ENCODE data around the gene PPT1.

PPT1 gene

GRCh38 chr1:40130892-40131291, 33.8 kb upstream of the PPT1 start:
- H2BK12ac ChIP-seq (ENCODE audit: low read length in 2 of 2) = no peak overlapping the region
- no peak overlapping the region for H2AK5ac ChIP-seq (ENCODE audit: low read length, severe bottlenecking)
- no peak overlapping the region for H3K18ac ChIP-seq (ENCODE audit: low read depth in 1 of 2, low read length in 2 of 2)
- H4K91ac ChIP-seq (ENCODE audit: low read length) = no peak overlapping the region
- H3K27me3 ChIP-seq (ENCODE audit: control insufficient read depth in 1 of 2, insufficient read depth in 1 of 2, low read length in 2 of 2) = peaks cover 0 to 17% of the 10 kb centered on the region in 2 experiments
- no peak overlapping the region for H2AFZ ChIP-seq (ENCODE audit: low read depth, low read length)
- no peaks in the 10 kb centered on the region for H3K4me1 ChIP-seq (ENCODE audit: control insufficient read depth, insufficient read depth, low read depth, low read length)
- no peak overlapping the region for H2BK15ac ChIP-seq (ENCODE audit: low read depth, poor library complexity, severe bottlenecking)
- H3K36me3 ChIP-seq (ENCODE audit: control insufficient read depth in 1 of 2, insufficient read depth in 2 of 2, low read depth in 1 of 2, low read length in 2 of 2) = no peaks in the 10 kb centered on the region
- H3K4me3 ChIP-seq (ENCODE audit: insufficient read depth in 1 of 2, low read depth in 1 of 2, low read length in 2 of 2) = no peak overlapping the region
- no peak overlapping the region for H2BK120ac ChIP-seq (ENCODE audit: low read depth, low read length)
- H3K79me1 ChIP-seq (replicated peaks; ENCODE audit: low read length, poor library complexity, severe bottlenecking) = no peaks in the 10 kb centered on the region
- H3K9me3 ChIP-seq (ENCODE audit: control insufficient read depth, low read length) = peaks cover 8% of the 10 kb centered on the region
- H3K14ac ChIP-seq (ENCODE audit: low read length in 2 of 2) = no peak overlapping the region
- no peak overlapping the region for H3K9ac ChIP-seq (ENCODE audit: low read length)
- no peak for DNase-seq
- H3K23ac ChIP-seq (ENCODE audit: low read length in 2 of 2) = no peak overlapping the region
- H3K27ac ChIP-seq (ENCODE audit: low read length, poor library complexity, severe bottlenecking) = no peak overlapping the region
- no peak overlapping the region for H3K4ac ChIP-seq (ENCODE audit: low read depth in 1 of 2, low read length in 2 of 2)
- WGBS = 56% methylated on average over 2 of the region's 2 CpGs
- no peak overlapping the region for H4K8ac ChIP-seq (ENCODE audit: low read length)
- no peak overlapping the region for H2BK5ac ChIP-seq (ENCODE audit: low read depth, low read length, poor library complexity, severe bottlenecking)
- H3K4me2 ChIP-seq (ENCODE audit: low read length, poor library complexity, severe bottlenecking) = no peak overlapping the region

GRCh38 chr1:40122855-40123254, 25.8 kb upstream of the PPT1 start:
- Histone ChIP-seq H3K18ac (ENCODE audit: low read depth in 1 of 2, low read length in 2 of 2) (no peak overlapping the region), H3K23ac (ENCODE audit: low read length in 2 of 2) (no peak overlapping the region), H3K9me3 (ENCODE audit: control insufficient read depth, low read length) (no peaks in the 10 kb centered on the region), H3K27ac (ENCODE audit: low read length, poor library complexity, severe bottlenecking) (no peak overlapping the region), H2BK12ac (ENCODE audit: low read length in 2 of 2) (no peak overlapping the region), H3K4me3 (ENCODE audit: insufficient read depth in 1 of 2, low read depth in 1 of 2, low read length in 2 of 2) (no peak overlapping the region), H3K27me3 (ENCODE audit: control insufficient read depth in 1 of 2, insufficient read depth in 1 of 2, low read length in 2 of 2) (peaks cover 17 to 29% of the 10 kb centered on the region in 2 experiments), H2BK120ac (ENCODE audit: low read depth, low read length) (no peak overlapping the region), H4K8ac (ENCODE audit: low read length) (no peak overlapping the region), H3K79me1 (replicated peaks; ENCODE audit: low read length, poor library complexity, severe bottlenecking) (no peaks in the 10 kb centered on the region), H3K36me3 (ENCODE audit: control insufficient read depth in 1 of 2, insufficient read depth in 2 of 2, low read depth in 1 of 2, low read length in 2 of 2) (no peaks in the 10 kb centered on the region), H3K14ac (ENCODE audit: low read length in 2 of 2) (no peak overlapping the region), H3K4ac (ENCODE audit: low read depth in 1 of 2, low read length in 2 of 2) (no peak overlapping the region), H2AFZ (ENCODE audit: low read depth, low read length) (no peak overlapping the region), H2AK5ac (ENCODE audit: low read length, severe bottlenecking) (no peak overlapping the region), H2BK15ac (ENCODE audit: low read depth, poor library complexity, severe bottlenecking) (no peak overlapping the region), H3K9ac (ENCODE audit: low read length) (no peak overlapping the region), H4K91ac (ENCODE audit: low read length) (no peak overlapping the region), H3K4me1 (ENCODE audit: control insufficient read depth, insufficient read depth, low read depth, low read length) (no peaks in the 10 kb centered on the region), H3K4me2 (ENCODE audit: low read length, poor library complexity, severe bottlenecking) (no peak overlapping the region), H2BK5ac (ENCODE audit: low read depth, low read length, poor library complexity, severe bottlenecking) (no peak overlapping the region)
- DNase-seq = no peak

GRCh38 chr1:40120128-40120527, 23.1 kb upstream of the PPT1 start:
- no peak overlapping the region for H2AK5ac ChIP-seq (ENCODE audit: low read length, severe bottlenecking)
- H3K27me3 ChIP-seq (ENCODE audit: control insufficient read depth in 1 of 2, insufficient read depth in 1 of 2, low read length in 2 of 2) = peaks cover 17 to 41% of the 10 kb centered on the region in 2 experiments
- 85% methylated on average over 7 of the region's 7 CpGs for WGBS
- no peak for DNase-seq
- no peak overlapping the region for H2AFZ ChIP-seq (ENCODE audit: low read depth, low read length)
- H2BK120ac ChIP-seq (ENCODE audit: low read depth, low read length) = no peak overlapping the region
- H4K8ac ChIP-seq (ENCODE audit: low read length) = no peak overlapping the region
- no peaks in the 10 kb centered on the region for H3K36me3 ChIP-seq (ENCODE audit: control insufficient read depth in 1 of 2, insufficient read depth in 2 of 2, low read depth in 1 of 2, low read length in 2 of 2)
- H3K4me2 ChIP-seq (ENCODE audit: low read length, poor library complexity, severe bottlenecking) = no peak overlapping the region
- H3K18ac ChIP-seq (ENCODE audit: low read depth in 1 of 2, low read length in 2 of 2) = no peak overlapping the region
- no peak overlapping the region for H3K9ac ChIP-seq (ENCODE audit: low read length)
- H3K4me3 ChIP-seq (ENCODE audit: insufficient read depth in 1 of 2, low read depth in 1 of 2, low read length in 2 of 2) = no peak overlapping the region
- H3K14ac ChIP-seq (ENCODE audit: low read length in 2 of 2) = no peak overlapping the region
- no peak overlapping the region for H4K91ac ChIP-seq (ENCODE audit: low read length)
- H3K27ac ChIP-seq (ENCODE audit: low read length, poor library complexity, severe bottlenecking) = no peak overlapping the region
- H3K9me3 ChIP-seq (ENCODE audit: control insufficient read depth, low read length) = no peaks in the 10 kb centered on the region
- no peak overlapping the region for H2BK5ac ChIP-seq (ENCODE audit: low read depth, low read length, poor library complexity, severe bottlenecking)
- no peaks in the 10 kb centered on the region for H3K4me1 ChIP-seq (ENCODE audit: control insufficient read depth, insufficient read depth, low read depth, low read length)
- H3K79me1 ChIP-seq (replicated peaks; ENCODE audit: low read length, poor library complexity, severe bottlenecking) = no peaks in the 10 kb centered on the region
- H3K4ac ChIP-seq (ENCODE audit: low read depth in 1 of 2, low read length in 2 of 2) = no peak overlapping the region
- no peak overlapping the region for H2BK12ac ChIP-seq (ENCODE audit: low read length in 2 of 2)
- no peak overlapping the region for H2BK15ac ChIP-seq (ENCODE audit: low read depth, poor library complexity, severe bottlenecking)
- H3K23ac ChIP-seq (ENCODE audit: low read length in 2 of 2) = no peak overlapping the region

GRCh38 chr1:40114400-40114799, 17.3 kb upstream of the PPT1 start:
- Histone ChIP-seq H3K4me2 (ENCODE audit: low read length, poor library complexity, severe bottlenecking) (no peak overlapping the region), H3K14ac (ENCODE audit: low read length in 2 of 2) (no peak overlapping the region), H3K18ac (ENCODE audit: low read depth in 1 of 2, low read length in 2 of 2) (no peak overlapping the region), H2AK5ac (ENCODE audit: low read length, severe bottlenecking) (no peak overlapping the region), H4K91ac (ENCODE audit: low read length) (no peak overlapping the region), H2BK12ac (ENCODE audit: low read length in 2 of 2) (no peak overlapping the region), H3K9me3 (ENCODE audit: control insufficient read depth, low read length) (peaks cover 16% of the 10 kb centered on the region), H4K8ac (ENCODE audit: low read length) (no peak overlapping the region), H3K23ac (ENCODE audit: low read length in 2 of 2) (no peak overlapping the region), H3K27me3 (ENCODE audit: control insufficient read depth in 1 of 2, insufficient read depth in 1 of 2, low read length in 2 of 2) (peaks cover 12 to 31% of the 10 kb centered on the region in 2 experiments), H3K36me3 (ENCODE audit: control insufficient read depth in 1 of 2, insufficient read depth in 2 of 2, low read depth in 1 of 2, low read length in 2 of 2) (no peaks in the 10 kb centered on the region), H2BK5ac (ENCODE audit: low read depth, low read length, poor library complexity, severe bottlenecking) (no peak overlapping the region), H3K27ac (ENCODE audit: low read length, poor library complexity, severe bottlenecking) (no peak overlapping the region), H2BK15ac (ENCODE audit: low read depth, poor library complexity, severe bottlenecking) (no peak overlapping the region), H3K4me1 (ENCODE audit: control insufficient read depth, insufficient read depth, low read depth, low read length) (no peaks in the 10 kb centered on the region), H3K4me3 (ENCODE audit: insufficient read depth in 1 of 2, low read depth in 1 of 2, low read length in 2 of 2) (no peak overlapping the region), H2AFZ (ENCODE audit: low read depth, low read length) (no peak overlapping the region), H2BK120ac (ENCODE audit: low read depth, low read length) (no peak overlapping the region), H3K79me1 (replicated peaks; ENCODE audit: low read length, poor library complexity, severe bottlenecking) (no peaks in the 10 kb centered on the region), H3K4ac (ENCODE audit: low read depth in 1 of 2, low read length in 2 of 2) (no peak overlapping the region), H3K9ac (ENCODE audit: low read length) (no peak overlapping the region)
- 33% methylated on average over 1 of the region's 3 CpGs for WGBS
- no peak for DNase-seq

Measured in mesenchymal stem cell (in vitro differentiated cells and primary cell).